ENCODE measurements around the gene VPS35L.
"Not testable (repeated sequence)": the region's sequence is repeated elsewhere in the genome, so short reads cannot be mapped to it uniquely, and the experiment has no call there.

VPS35L gene

GRCh38 chr16:19666477-19666876, 111.0 kb downstream of the VPS35L start:
- Histone ChIP-seq H3K9ac (ENCODE audit: low read depth in 1 of 2, low read length in 2 of 2) (no peak overlapping the region), H3K4me3 (ENCODE audit: low read length in 2 of 2) (no peak overlapping the region), H3K27ac (ENCODE audit: low read depth in 2 of 2, low read length in 2 of 2) (no peak overlapping the region), H3K9me3 (ENCODE audit: control insufficient read depth in 2 of 2, low read length in 2 of 2) (no peaks in the 10 kb centered on the region), H3K4me1 (ENCODE audit: control insufficient read depth in 2 of 2, insufficient read depth in 2 of 2, low read length in 2 of 2) (no peaks in the 10 kb centered on the region), H3K36me3 (ENCODE audit: control insufficient read depth in 2 of 2, insufficient read depth in 2 of 2, low read length in 2 of 2) (peaks cover 11 to 26% of the 10 kb centered on the region in 2 donors), H3K27me3 (ENCODE audit: control insufficient read depth in 2 of 2, insufficient read depth in 2 of 2, low read length in 2 of 2) (no peaks in the 10 kb centered on the region)

GRCh38 chr16:19672378-19672777, 116.9 kb downstream of the VPS35L start:
- H3K9me3 ChIP-seq (ENCODE audit: control insufficient read depth in 2 of 2, low read length in 2 of 2) = no peaks in the 10 kb centered on the region
- H3K9ac ChIP-seq (ENCODE audit: low read depth in 1 of 2, low read length in 2 of 2) = no peak overlapping the region
- no peak overlapping the region for H3K27ac ChIP-seq (ENCODE audit: low read depth in 2 of 2, low read length in 2 of 2)
- H3K4me3 ChIP-seq (ENCODE audit: low read length in 2 of 2) = no peak overlapping the region
- peaks cover 19 to 31% of the 10 kb centered on the region in 2 donors for H3K36me3 ChIP-seq (ENCODE audit: control insufficient read depth in 2 of 2, insufficient read depth in 2 of 2, low read length in 2 of 2)
- no peaks in the 10 kb centered on the region for H3K4me1 ChIP-seq (ENCODE audit: control insufficient read depth in 2 of 2, insufficient read depth in 2 of 2, low read length in 2 of 2)
- no peaks in the 10 kb centered on the region for H3K27me3 ChIP-seq (ENCODE audit: control insufficient read depth in 2 of 2, insufficient read depth in 2 of 2, low read length in 2 of 2)

- H3K4me1 ChIP-seq (ENCODE audit: control insufficient read depth in 2 of 2, insufficient read depth in 2 of 2, low read length in 2 of 2) = no peaks in the 10 kb centered on the region
- H3K27ac ChIP-seq (ENCODE audit: low read depth in 2 of 2, low read length in 2 of 2) = no peak overlapping the region
- H3K9me3 ChIP-seq (ENCODE audit: control insufficient read depth in 2 of 2, low read length in 2 of 2) = no peaks in the 10 kb centered on the region
- no peaks in the 10 kb centered on the region for H3K27me3 ChIP-seq (ENCODE audit: control insufficient read depth in 2 of 2, insufficient read depth in 2 of 2, low read length in 2 of 2)
- no peak overlapping the region for H3K9ac ChIP-seq (ENCODE audit: low read depth in 1 of 2, low read length in 2 of 2)
- peaks cover 24% of the 10 kb centered on the region in 2 donors for H3K36me3 ChIP-seq (ENCODE audit: control insufficient read depth in 2 of 2, insufficient read depth in 2 of 2, low read length in 2 of 2)
- H3K4me3 ChIP-seq (ENCODE audit: low read length in 2 of 2) = no peak overlapping the region
Observed at GRCh38 chr16:19674485-19674884, 119.0 kb downstream of the VPS35L start.

- Histone ChIP-seq H3K27me3 (ENCODE audit: control insufficient read depth in 2 of 2, insufficient read depth in 2 of 2, low read length in 2 of 2) (no peaks in the 10 kb centered on the region), H3K9ac (ENCODE audit: low read depth in 1 of 2, low read length in 2 of 2) (no peak overlapping the region), H3K4me1 (ENCODE audit: control insufficient read depth in 2 of 2, insufficient read depth in 2 of 2, low read length in 2 of 2) (no peaks in the 10 kb centered on the region), H3K4me3 (ENCODE audit: low read length in 2 of 2) (no peak overlapping the region), H3K36me3 (ENCODE audit: control insufficient read depth in 2 of 2, insufficient read depth in 2 of 2, low read length in 2 of 2) (peaks cover 16 to 24% of the 10 kb centered on the region in 2 donors), H3K27ac (ENCODE audit: low read depth in 2 of 2, low read length in 2 of 2) (no peak overlapping the region), H3K9me3 (ENCODE audit: control insufficient read depth in 2 of 2, low read length in 2 of 2) (no peaks in the 10 kb centered on the region)
Observed at GRCh38 chr16:19677402-19677801, 121.9 kb downstream of the VPS35L start.

- Histone ChIP-seq H3K36me3 (ENCODE audit: control insufficient read depth in 2 of 2, insufficient read depth in 2 of 2, low read length in 2 of 2) (peaks cover 15 to 35% of the 10 kb centered on the region in 2 donors), H3K9ac (ENCODE audit: low read depth in 1 of 2, low read length in 2 of 2) (no peak overlapping the region), H3K9me3 (ENCODE audit: control insufficient read depth in 2 of 2, low read length in 2 of 2) (no peaks in the 10 kb centered on the region), H3K4me1 (ENCODE audit: control insufficient read depth in 2 of 2, insufficient read depth in 2 of 2, low read length in 2 of 2) (no peaks in the 10 kb centered on the region), H3K27me3 (ENCODE audit: control insufficient read depth in 2 of 2, insufficient read depth in 2 of 2, low read length in 2 of 2) (no peaks in the 10 kb centered on the region), H3K27ac (ENCODE audit: low read depth in 2 of 2, low read length in 2 of 2) (no peak overlapping the region), H3K4me3 (ENCODE audit: low read length in 2 of 2) (no peak overlapping the region)
Observed at GRCh38 chr16:19678804-19679203, 123.3 kb downstream of the VPS35L start.

- H3K4me1 ChIP-seq (ENCODE audit: control insufficient read depth in 2 of 2, insufficient read depth in 2 of 2, low read length in 2 of 2); H3K9ac ChIP-seq (ENCODE audit: low read depth in 1 of 2, low read length in 2 of 2); H3K27ac ChIP-seq (ENCODE audit: low read depth in 2 of 2, low read length in 2 of 2); H3K9me3 ChIP-seq (ENCODE audit: control insufficient read depth in 2 of 2, low read length in 2 of 2); H3K27me3 ChIP-seq (ENCODE audit: control insufficient read depth in 2 of 2, insufficient read depth in 2 of 2, low read length in 2 of 2); H3K4me3 ChIP-seq (ENCODE audit: low read length in 2 of 2): not testable (repeated sequence)
- H3K36me3 ChIP-seq (ENCODE audit: control insufficient read depth in 2 of 2, insufficient read depth in 2 of 2, low read length in 2 of 2) = peaks cover 14 to 40% of the 10 kb centered on the region in 2 donors
Observed at GRCh38 chr16:19679281-19679680, 123.8 kb downstream of the VPS35L start.

GRCh38 chr16:19680881-19681340, 125.4 kb downstream of the VPS35L start:
- Histone ChIP-seq H3K36me3 (ENCODE audit: control insufficient read depth in 2 of 2, insufficient read depth in 2 of 2, low read length in 2 of 2) (peaks cover 25 to 53% of the 10 kb centered on the region in 2 donors), H3K9me3 (ENCODE audit: control insufficient read depth in 2 of 2, low read length in 2 of 2) (no peaks in the 10 kb centered on the region), H3K27me3 (ENCODE audit: control insufficient read depth in 2 of 2, insufficient read depth in 2 of 2, low read length in 2 of 2) (no peaks in the 10 kb centered on the region), H3K9ac (ENCODE audit: low read depth in 1 of 2, low read length in 2 of 2) (no peak overlapping the region), H3K4me1 (ENCODE audit: control insufficient read depth in 2 of 2, insufficient read depth in 2 of 2, low read length in 2 of 2) (no peaks in the 10 kb centered on the region), H3K4me3 (ENCODE audit: low read length in 2 of 2) (no peak overlapping the region), H3K27ac (ENCODE audit: low read depth in 2 of 2, low read length in 2 of 2) (no peak overlapping the region)

GRCh38 chr16:19681637-19682036, 126.1 kb downstream of the VPS35L start:
- H3K4me3 ChIP-seq (ENCODE audit: low read length in 2 of 2) = no peak overlapping the region
- peaks cover 30 to 53% of the 10 kb centered on the region in 2 donors for H3K36me3 ChIP-seq (ENCODE audit: control insufficient read depth in 2 of 2, insufficient read depth in 2 of 2, low read length in 2 of 2)
- no peaks in the 10 kb centered on the region for H3K4me1 ChIP-seq (ENCODE audit: control insufficient read depth in 2 of 2, insufficient read depth in 2 of 2, low read length in 2 of 2)
- H3K9ac ChIP-seq (ENCODE audit: low read depth in 1 of 2, low read length in 2 of 2) = no peak overlapping the region
- no peaks in the 10 kb centered on the region for H3K9me3 ChIP-seq (ENCODE audit: control insufficient read depth in 2 of 2, low read length in 2 of 2)
- H3K27ac ChIP-seq (ENCODE audit: low read depth in 2 of 2, low read length in 2 of 2) = no peak overlapping the region
- H3K27me3 ChIP-seq (ENCODE audit: control insufficient read depth in 2 of 2, insufficient read depth in 2 of 2, low read length in 2 of 2) = no peaks in the 10 kb centered on the region

- peaks cover 27 to 64% of the 10 kb centered on the region in 2 donors for H3K36me3 ChIP-seq (ENCODE audit: control insufficient read depth in 2 of 2, insufficient read depth in 2 of 2, low read length in 2 of 2)
- H3K4me3 ChIP-seq (ENCODE audit: low read length in 2 of 2) = no peak overlapping the region
- H3K27ac ChIP-seq (ENCODE audit: low read depth in 2 of 2, low read length in 2 of 2) = no peak overlapping the region
- no peaks in the 10 kb centered on the region for H3K27me3 ChIP-seq (ENCODE audit: control insufficient read depth in 2 of 2, insufficient read depth in 2 of 2, low read length in 2 of 2)
- H3K9ac ChIP-seq (ENCODE audit: low read depth in 1 of 2, low read length in 2 of 2) = no peak overlapping the region
- no peaks in the 10 kb centered on the region for H3K9me3 ChIP-seq (ENCODE audit: control insufficient read depth in 2 of 2, low read length in 2 of 2)
- no peaks in the 10 kb centered on the region for H3K4me1 ChIP-seq (ENCODE audit: control insufficient read depth in 2 of 2, insufficient read depth in 2 of 2, low read length in 2 of 2)
Observed at GRCh38 chr16:19683453-19684236, 128.1 kb downstream of the VPS35L start.

- peaks cover 27 to 59% of the 10 kb centered on the region in 2 donors for H3K36me3 ChIP-seq (ENCODE audit: control insufficient read depth in 2 of 2, insufficient read depth in 2 of 2, low read length in 2 of 2)
- H3K27ac ChIP-seq (ENCODE audit: low read depth in 2 of 2, low read length in 2 of 2) = no peak overlapping the region
- no peaks in the 10 kb centered on the region for H3K4me1 ChIP-seq (ENCODE audit: control insufficient read depth in 2 of 2, insufficient read depth in 2 of 2, low read length in 2 of 2)
- no peaks in the 10 kb centered on the region for H3K9me3 ChIP-seq (ENCODE audit: control insufficient read depth in 2 of 2, low read length in 2 of 2)
- no peak overlapping the region for H3K4me3 ChIP-seq (ENCODE audit: low read length in 2 of 2)
- H3K27me3 ChIP-seq (ENCODE audit: control insufficient read depth in 2 of 2, insufficient read depth in 2 of 2, low read length in 2 of 2) = no peaks in the 10 kb centered on the region
- no peak overlapping the region for H3K9ac ChIP-seq (ENCODE audit: low read depth in 1 of 2, low read length in 2 of 2)
Observed at GRCh38 chr16:19685176-19685575, 129.7 kb downstream of the VPS35L start.
